Endothelial cell of umbilical vein (primary cell): ENCODE measurements around the gene LAMB3. TPM values are rescaled to one million over a fixed set of nuclear protein-coding genes. Genes with fewer than 3 reads are reported as not detected.

Experiments
- BruUV-seq: library from RNA; stranded (reverse); fragments of 400-500 nt; replicated peaks from 2 replicates; lab custom pipeline; 2021; lab: Mats Ljungman, UMichigan
- CTCF ChIA-PET: fragments of 300-600, 350-600 bp; sonication (Branson Sonifier 250); formaldehyde crosslinking; loops from one replicate; lab custom pipeline; 2021; ENCODE audit warnings: antibody characterized with exemption, inconsistent platforms; lab: Charles Lee
- POLR2A ChIA-PET: fragments of 300-600, 350-600 bp; sonication (Branson Sonifier 250); formaldehyde crosslinking; loops from one replicate; lab custom pipeline; 2021; ENCODE audit warnings: antibody characterized with exemption, inconsistent platforms; lab: Charles Lee
- DNase-seq: peaks from one replicate; pipeline ENCODE4 v3.0.0-alpha.2; 2011; ENCODE audit warnings: low read depth, low spot score
- FAIRE-seq: peaks from 2 replicates; lab custom pipeline; 2011; peaks lifted over from hg19 to GRCh38; lab: Jason Lieb, UNC
- H2AFZ ChIP-seq: 2 replicates; pipeline ENCODE4 v1.6.0; 2012; ENCODE audit warnings: low read depth, low read length, control low read depth, inconsistent platforms
- H3K27ac ChIP-seq: 2 replicates; pipeline ENCODE4 v1.5.1; 2011; ENCODE audit warnings: low read depth, mild to moderate bottlenecking, control low read depth, low read length, moderate library complexity; ENCODE audit not compliant: insufficient read depth
- H3K27me3 ChIP-seq, 2 experiments: 2 replicates each; pipeline versions ENCODE4 v1.6.0 to v1.6.1; 2011; ENCODE audit warnings: low read length in 2 of 2, mixed read lengths in 1 of 2; ENCODE audit not compliant: control insufficient read depth in 2 of 2, insufficient read depth in 2 of 2
- H3K36me3 ChIP-seq, 2 experiments: 2 replicates in 1 of 2; 3 replicates in 1 of 2; pipeline ENCODE4 v1.5.1; 2011; ENCODE audit warnings: low read length in 2 of 2, mild to moderate bottlenecking in 1 of 2, moderate library complexity in 1 of 2; ENCODE audit not compliant: control insufficient read depth in 2 of 2, insufficient read depth in 2 of 2; ENCODE audit errors: extremely low read depth in 1 of 2
- H3K4me1 ChIP-seq: 3 replicates; pipeline ENCODE4 v1.5.1; 2011; ENCODE audit warnings: mild to moderate bottlenecking, low read length; ENCODE audit not compliant: control insufficient read depth, insufficient read depth; ENCODE audit errors: extremely low read depth
- H3K4me2 ChIP-seq: 2 replicates; pipeline ENCODE4 v1.6.1; 2011; ENCODE audit warnings: low read length, control low read depth, mixed read lengths; ENCODE audit not compliant: insufficient read depth
- H3K4me3 ChIP-seq, 3 experiments: fragments of 200-600 bp in 1 of 3; sonication (generic), shearing (Covaris generic) in 1 of 3; replicated peaks in 1 of 3; 2 replicates each; pipeline ENCODE4 v1.5.1; 2011 to 2016; ENCODE audit warnings: control low read depth in 3 of 3, low read length in 3 of 3, mild to moderate bottlenecking in 2 of 3, inconsistent platforms in 1 of 3, low read depth in 1 of 3, moderate library complexity in 1 of 3; ENCODE audit not compliant: insufficient read depth in 1 of 3
- H3K79me2 ChIP-seq: 2 replicates; pipeline ENCODE4 v1.6.0; 2012; ENCODE audit warnings: low read length, inconsistent platforms; ENCODE audit not compliant: control insufficient read depth, insufficient read depth
- H3K9ac ChIP-seq: replicated peaks from 2 replicates; pipeline ENCODE3; 2011; ENCODE audit warnings: low read length, control low read depth; ENCODE audit not compliant: insufficient read depth; ENCODE audit errors: extremely low read depth
- H3K9me1 ChIP-seq: replicated peaks from 3 replicates; pipeline ENCODE4 v1.6.0; 2011; ENCODE audit warnings: mild to moderate bottlenecking, low read length; ENCODE audit not compliant: control insufficient read depth, insufficient read depth; ENCODE audit errors: extremely low read depth
- H3K9me3 ChIP-seq: replicated peaks from 2 replicates; pipeline ENCODE4 v1.5.1; 2012; ENCODE audit warnings: low read length, inconsistent platforms; ENCODE audit not compliant: control insufficient read depth, insufficient read depth
- H4K20me1 ChIP-seq: replicated peaks from 2 replicates; pipeline ENCODE3; 2011; ENCODE audit warnings: mild to moderate bottlenecking, low read length; ENCODE audit not compliant: control insufficient read depth, insufficient read depth; ENCODE audit errors: extremely low read depth
- CTCF ChIP-seq, 2 donors: IDR thresholded peaks; 1 replicate in 1 of 2; 2 replicates in 1 of 2; pipeline ENCODE4 v1.5.1; 2011; ENCODE audit warnings: low read length in 2 of 2, mild to moderate bottlenecking in 2 of 2, moderate library complexity in 2 of 2, control low read depth in 1 of 2, inconsistent platforms in 1 of 2, low read depth in 1 of 2; ENCODE audit not compliant: insufficient read depth in 1 of 2; ENCODE audit errors: extremely low read depth in 1 of 2
- FOS ChIP-seq: IDR thresholded peaks from 2 replicates; pipeline ENCODE4 v1.6.1; 2011; ENCODE audit warnings: mild to moderate bottlenecking, low read length, moderate library complexity, borderline replicate concordance; ENCODE audit not compliant: insufficient read depth
- JUN ChIP-seq: IDR thresholded peaks from 2 replicates; pipeline ENCODE4 v1.6.1; 2011; ENCODE audit warnings: borderline replicate concordance, low read depth; ENCODE audit not compliant: insufficient read length, insufficient read depth
- MYC ChIP-seq: IDR thresholded peaks from one replicate; pipeline ENCODE4 v1.6.1; 2011; ENCODE audit warnings: mild to moderate bottlenecking, low read depth, low read length
- POLR2AphosphoS5 ChIP-seq: IDR thresholded peaks from 2 replicates; pipeline ENCODE4 v1.6.1; 2012; ENCODE audit warnings: low read depth, mild to moderate bottlenecking, control low read depth, low read length, moderate library complexity; ENCODE audit not compliant: insufficient read depth
- dilution Hi-C: fragments of 300-500 bp; cut with MboI; formaldehyde crosslinking; loops from one replicate; pipeline ENCODE4 v1.15.0; 2019; ENCODE audit warnings: low sequenced_read_pairs; ENCODE audit not compliant: extremely low pct_ligation_motif_present
- intact Hi-C: fragments of 100-400 bp; cut with micrococcal nuclease; formaldehyde crosslinking; loops from one replicate; pipeline ENCODE4 v1.10.0; 2022
- polyA plus RNA-seq, 4 experiments: library from polyadenylated mRNA; depleted of rRNA in 3 of 4; stranded (reverse) in 3 of 4; unstranded in 1 of 4; fragments of >200 nt; gene quantifications; 2 replicates each; pipeline versions ENCODE4 v1.2.1 to v1.2.3, GENCODE V29; 2011 to 2012; ENCODE audit warnings: missing spikeins in 1 of 4
- total RNA-seq: library from RNA; stranded (reverse); gene quantifications from 2 replicates; pipeline ENCODE4 v1.2.3, GENCODE V29; 2021

The LAMB3 gene
- total and polyA plus RNA-seq, 2 donors (not counting 3 experiments of a cell fraction or from before 2014, with no cell fraction given) = 2.6 to 3.1 TPM

GRCh38 chr1:209646558-209646957, 5.7 kb downstream of the LAMB3 start:
- POLR2A ChIA-PET = no interaction called here
- H2AFZ ChIP-seq = no peak overlapping the region

More at GRCh38 chr1:209646558-209646957, 5.7 kb downstream of the LAMB3 start:
- no TSS peak for BruUV-seq
- Histone ChIP-seq H3K36me3 (no peaks in the 10 kb centered on the region), H3K4me1 (peaks cover 33% of the 10 kb centered on the region), H3K79me2 (no peaks in the 10 kb centered on the region), H3K9me1 (no peaks in the 10 kb centered on the region), H3K27ac (no peak overlapping the region), H3K9ac (no peak overlapping the region), H3K27me3 (no peaks in the 10 kb centered on the region), H3K4me3 (no peak overlapping the region), H3K4me2 (no peak overlapping the region), H3K9me3 (no peaks in the 10 kb centered on the region), H4K20me1 (no peaks in the 10 kb centered on the region)
- intact Hi-C loops = loop anchor here (5.0 kb wide), 1 partner anchor 46 kb away; no protein-coding TSS in a partner anchor
- DNase-seq (no peak), FAIRE-seq (no peak)
- CTCF ChIA-PET = interaction anchor here (0.6 to 1.5 kb wide), 5 partner anchors 11 to 855 kb away, joined by 3 to 6 read pairs (median 3); no protein-coding TSS in a partner anchor
- dilution Hi-C loops = no loop called here
- no peak for TF ChIP-seq MYC
- no peak for TF ChIP-seq JUN
- TF ChIP-seq CTCF (IDR thresholded peaks at IDR 0.05; ENCODE audit: extremely low read depth in 1 of 2, insufficient read depth in 1 of 2, low read depth in 1 of 2, low read length in 2 of 2) = peak in 1 of 2 donors; percentile 14
- TF ChIP-seq FOS = no peak
- TF ChIP-seq POLR2AphosphoS5 = no peak
